ENCODE measurements around the gene AMPD1. TPM values are rescaled to one million over a fixed set of nuclear protein-coding genes. Genes with fewer than 3 reads are reported as not detected.
A peak's percentile ranks its signal among the peaks of the same experiment; 100 is the strongest.

Gene AMPD1
- total RNA-seq, 5 donors from 2014 or later (not counting 1 experiment from before 2014, with no cell fraction given) = 0.33 TPM; not detected in 4

DNA sequence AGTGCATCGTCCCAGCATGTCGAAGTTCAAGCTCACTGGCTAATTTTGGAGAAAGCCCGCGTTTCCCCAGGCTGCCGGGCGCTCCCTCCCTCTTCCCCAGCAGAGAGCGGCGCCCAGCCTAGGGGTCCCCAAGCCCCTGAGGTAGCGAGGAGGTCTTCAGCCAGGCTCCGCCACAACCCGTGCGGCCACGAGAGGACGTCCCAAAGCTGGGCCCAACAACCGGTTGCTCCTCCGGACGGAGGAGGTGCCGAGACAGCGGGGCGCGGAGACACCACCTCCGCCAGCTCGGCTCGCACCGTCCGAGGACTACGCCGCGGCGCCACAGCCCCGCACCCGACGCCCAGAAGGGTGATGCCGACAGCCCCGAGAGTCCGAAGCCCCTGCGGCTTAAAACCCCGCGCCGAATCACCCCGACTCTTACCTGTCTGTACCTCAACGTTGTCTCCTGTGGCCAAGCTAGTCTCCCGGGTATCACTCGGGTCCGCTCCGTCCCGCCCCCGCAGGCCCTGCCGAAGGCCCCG lies 25.7 kb downstream of the AMPD1 start, which contains the start of gene DENND2C:
TSS of gene DENND2C (minus strand) at position 488 of the 521 bp plus-strand sequence. CDS start 44,065 bp downstream, outside the sequence.
- ATAC-seq (replicated peaks in 1 of 4) (peak; percentile 46 to 68 (median 58)), DNase-seq (peak in 1 of 35 experiments; percentile 1)
- no peaks in the 10 kb centered on the region for H3K36me3 ChIP-seq (ENCODE audit: control insufficient read depth in 2 of 2, extremely low read depth in 1 of 2, insufficient read depth in 1 of 2, low read length in 1 of 2)
- peak within 1 kb of the TSS; percentile 21 for H3K27ac ChIP-seq (ENCODE audit: low read length)
- Mint-ChIP-seq H3K4me3 (peak within 1 kb of the TSS; percentile 89 to 96 (median 94)), H3K27me3 (peaks cover 11 to 12% of the 10 kb centered on the region in 2 donors), H3K27ac (peak within 1 kb of the TSS; percentile 9 to 79), H3K36me3 (no peaks in the 10 kb centered on the region), H3K4me1 (peaks cover 0 to 10% (median 9%) of the 10 kb centered on the region in 3 donors), H3K9me3 (no peaks in the 10 kb centered on the region)
- H3K9me3 ChIP-seq = no peaks in the 10 kb centered on the region
- H3K4me1 ChIP-seq (ENCODE audit: control insufficient read depth in 1 of 2, extremely low read depth in 1 of 2, insufficient read depth in 2 of 2, low read length in 2 of 2) = peaks cover 0 to 11% of the 10 kb centered on the region in 2 experiments
- H3K27me3 ChIP-seq (replicated peaks in 1 of 2; ENCODE audit: control insufficient read depth in 2 of 2, extremely low read depth in 1 of 2, insufficient read depth in 2 of 2, low read length in 1 of 2) = peaks cover 6 to 16% of the 10 kb centered on the region in 2 experiments
- ChIA-PET POLR2A (interaction anchor here in 1 of 2 donors (1.1 kb wide), 1 partner anchor 47 kb away, joined by 4 read pairs; the partner anchor contains the start of gene NRAS), CTCF (interaction anchor here (0.6 to 1.0 kb wide), 5 partner anchors 8 to 88 kb away, joined by 3 to 6 read pairs (median 3); partner anchors contain the start of gene BCAS2 (in 1 of the 2))
- 1% methylated on average over 48 of the region's 50 CpGs for WGBS (ENCODE audit: insufficient coverage)
- H3K4me3 ChIP-seq (ENCODE audit: control insufficient read depth in 1 of 2, extremely low read depth in 1 of 2, low read length in 1 of 2) = peak within 1 kb of the TSS; percentile 76 to 82

DNA sequence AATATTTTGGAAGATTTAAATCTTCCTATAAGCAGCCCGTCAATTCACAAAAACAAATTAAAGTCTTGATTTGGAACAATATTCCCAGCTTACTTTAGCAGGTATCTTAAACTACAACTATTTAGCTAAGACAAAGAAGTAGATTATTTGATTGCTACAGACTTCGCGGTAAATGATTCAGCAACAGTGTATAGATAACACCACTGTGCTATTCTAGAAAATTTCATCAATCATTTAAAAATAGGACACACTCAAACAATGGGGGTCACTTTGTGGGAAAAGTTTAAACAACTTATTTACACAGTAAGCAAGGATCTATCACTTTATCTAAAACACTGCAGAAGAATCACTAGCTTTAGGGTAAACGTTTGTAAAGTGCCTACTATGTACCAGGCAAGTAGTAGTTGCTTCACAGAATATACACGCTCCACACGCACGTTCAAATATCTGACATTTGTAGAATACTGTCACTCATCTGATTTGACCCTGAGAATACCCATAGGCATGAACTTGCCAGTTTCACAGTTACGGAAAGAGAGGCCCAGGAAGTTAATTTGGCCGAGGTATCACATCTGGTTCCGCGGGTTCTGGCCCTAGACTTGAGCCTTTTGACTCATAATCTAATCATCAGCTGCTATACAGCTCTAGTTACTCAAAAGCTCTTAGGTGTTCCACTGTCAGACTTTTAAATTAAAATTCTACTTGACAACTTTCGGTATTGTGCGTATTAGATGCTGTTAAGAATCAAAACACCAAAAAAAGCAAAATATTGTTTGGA lies 26.4 kb downstream of the AMPD1 start:
- Mint-ChIP-seq H3K4me3 (peak overlapping the region; percentile 89 to 96 (median 94)), H3K27ac (peak overlapping the region in 1 of 2 donors; percentile 44), H3K36me3 (no peaks in the 10 kb centered on the region), H3K27me3 (peaks cover 7 to 11% of the 10 kb centered on the region in 2 donors), H3K4me1 (peaks cover 0 to 10% (median 9%) of the 10 kb centered on the region in 3 donors), H3K9me3 (no peaks in the 10 kb centered on the region)
- Histone ChIP-seq H3K9me3 (no peaks in the 10 kb centered on the region), H3K4me3 (ENCODE audit: control insufficient read depth in 1 of 2, extremely low read depth in 1 of 2, low read length in 1 of 2) (peak overlapping the region; percentile 76 to 82), H3K27me3 (replicated peaks in 1 of 2; ENCODE audit: control insufficient read depth in 2 of 2, extremely low read depth in 1 of 2, insufficient read depth in 2 of 2, low read length in 1 of 2) (peaks cover 6 to 16% of the 10 kb centered on the region in 2 experiments), H3K4me1 (ENCODE audit: control insufficient read depth in 1 of 2, extremely low read depth in 1 of 2, insufficient read depth in 2 of 2, low read length in 2 of 2) (peaks cover 0 to 11% of the 10 kb centered on the region in 2 experiments), H3K27ac (ENCODE audit: low read length) (peak overlapping the region; percentile 21), H3K36me3 (ENCODE audit: control insufficient read depth in 2 of 2, extremely low read depth in 1 of 2, insufficient read depth in 1 of 2, low read length in 1 of 2) (no peaks in the 10 kb centered on the region)
- 85% methylated on average over 4 of the region's 13 CpGs for WGBS (ENCODE audit: insufficient coverage)
- POLR2A ChIA-PET = interaction anchor here in 1 of 2 donors (1.1 kb wide), 1 partner anchor 47 kb away, joined by 4 read pairs; the partner anchor contains the start of gene NRAS
- ATAC-seq (replicated peaks in 1 of 4) = no peak
- no peak for DNase-seq
- CTCF ChIA-PET = interaction anchor here (0.6 to 1.2 kb wide), 5 partner anchors 11 to 851 kb away, joined by 3 read pairs; partner anchors contain the start of gene BCAS2 (in 1 of the 2)

DNA sequence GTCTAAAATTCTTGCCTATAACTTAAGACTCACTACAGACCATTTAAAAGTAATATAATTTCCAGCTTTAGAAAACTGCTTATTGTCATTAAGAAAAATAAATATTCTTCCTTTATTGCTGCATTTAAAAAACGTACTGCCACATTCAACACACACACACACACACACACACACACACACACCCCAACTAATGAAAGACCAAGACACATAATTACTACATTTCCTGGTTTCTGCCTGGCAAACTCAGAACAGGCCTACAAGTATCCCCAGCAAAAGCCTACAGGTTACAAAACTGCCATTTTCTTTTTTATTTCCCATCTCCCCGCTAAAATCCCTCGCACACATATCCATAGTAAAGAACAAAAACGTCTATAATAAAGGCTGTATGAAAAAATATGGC lies 27.0 kb downstream of the AMPD1 start:
- ATAC-seq (replicated peaks in 1 of 4) = no peak
- Histone ChIP-seq H3K27ac (ENCODE audit: low read length) (no peak overlapping the region), H3K27me3 (replicated peaks in 1 of 2; ENCODE audit: control insufficient read depth in 2 of 2, extremely low read depth in 1 of 2, insufficient read depth in 2 of 2, low read length in 1 of 2) (peaks cover 6 to 16% of the 10 kb centered on the region in 2 experiments), H3K36me3 (ENCODE audit: control insufficient read depth in 2 of 2, extremely low read depth in 1 of 2, insufficient read depth in 1 of 2, low read length in 1 of 2) (no peaks in the 10 kb centered on the region), H3K9me3 (no peaks in the 10 kb centered on the region), H3K4me1 (ENCODE audit: control insufficient read depth in 1 of 2, extremely low read depth in 1 of 2, insufficient read depth in 2 of 2, low read length in 2 of 2) (peaks cover 0 to 11% of the 10 kb centered on the region in 2 experiments), H3K4me3 (ENCODE audit: control insufficient read depth in 1 of 2, extremely low read depth in 1 of 2, low read length in 1 of 2) (no peak overlapping the region)
- 71% methylated on average over 1 of the region's 4 CpGs for WGBS (ENCODE audit: insufficient coverage)
- Mint-ChIP-seq H3K4me1 (peaks cover 0 to 10% (median 9%) of the 10 kb centered on the region in 3 donors), H3K9me3 (no peaks in the 10 kb centered on the region), H3K27ac (no peak overlapping the region), H3K27me3 (peaks cover 7 to 11% of the 10 kb centered on the region in 2 donors), H3K36me3 (no peaks in the 10 kb centered on the region), H3K4me3 (peak overlapping the region in 1 of 3 donors; percentile 94)
- no peak for DNase-seq
- ChIA-PET POLR2A (no interaction called here), CTCF (interaction anchor here in 1 of 2 donors (1.2 kb wide), 1 partner anchor 17 kb away, joined by 3 read pairs; no protein-coding TSS in a partner anchor)

DNA sequence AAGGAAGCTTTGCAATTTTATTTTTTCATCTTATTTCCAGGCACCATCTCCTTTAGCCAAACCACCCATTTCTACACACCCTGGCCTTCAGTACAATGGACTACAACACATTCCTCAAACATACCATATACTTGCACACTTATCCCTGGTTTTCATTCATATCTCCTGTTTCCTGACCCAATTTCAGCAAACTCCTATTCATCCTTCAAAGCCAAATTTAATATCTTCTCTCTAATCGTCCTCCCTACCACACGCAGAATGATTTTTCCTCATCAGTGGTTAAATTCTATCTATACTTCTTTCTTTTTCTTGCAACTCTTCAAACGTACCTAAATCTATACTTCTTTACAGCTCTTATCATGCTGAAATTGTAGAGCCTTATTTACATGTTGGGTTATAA lies 28.4 kb downstream of the AMPD1 start:
- Histone ChIP-seq H3K9me3 (no peaks in the 10 kb centered on the region), H3K27ac (ENCODE audit: low read length) (no peak overlapping the region), H3K36me3 (ENCODE audit: control insufficient read depth in 2 of 2, extremely low read depth in 1 of 2, insufficient read depth in 1 of 2, low read length in 1 of 2) (no peaks in the 10 kb centered on the region), H3K4me1 (ENCODE audit: control insufficient read depth in 1 of 2, extremely low read depth in 1 of 2, insufficient read depth in 2 of 2, low read length in 2 of 2) (peaks cover 0 to 11% of the 10 kb centered on the region in 2 experiments), H3K4me3 (ENCODE audit: control insufficient read depth in 1 of 2, extremely low read depth in 1 of 2, low read length in 1 of 2) (no peak overlapping the region), H3K27me3 (replicated peaks in 1 of 2; ENCODE audit: control insufficient read depth in 2 of 2, extremely low read depth in 1 of 2, insufficient read depth in 2 of 2, low read length in 1 of 2) (peaks cover 5 to 16% of the 10 kb centered on the region in 2 experiments)
- CTCF ChIA-PET = no interaction called here
- Mint-ChIP-seq H3K27ac (no peak overlapping the region), H3K4me1 (peaks cover 0 to 10% (median 9%) of the 10 kb centered on the region in 3 donors), H3K4me3 (no peak overlapping the region), H3K9me3 (no peaks in the 10 kb centered on the region), H3K36me3 (no peaks in the 10 kb centered on the region), H3K27me3 (peaks cover 7 to 14% of the 10 kb centered on the region in 2 donors)
- POLR2A ChIA-PET = no interaction called here
- 83% methylated on average over 1 of the region's 3 CpGs for WGBS (ENCODE audit: insufficient coverage)
- no peak for ATAC-seq (replicated peaks in 1 of 4)
- no peak for DNase-seq

DNA sequence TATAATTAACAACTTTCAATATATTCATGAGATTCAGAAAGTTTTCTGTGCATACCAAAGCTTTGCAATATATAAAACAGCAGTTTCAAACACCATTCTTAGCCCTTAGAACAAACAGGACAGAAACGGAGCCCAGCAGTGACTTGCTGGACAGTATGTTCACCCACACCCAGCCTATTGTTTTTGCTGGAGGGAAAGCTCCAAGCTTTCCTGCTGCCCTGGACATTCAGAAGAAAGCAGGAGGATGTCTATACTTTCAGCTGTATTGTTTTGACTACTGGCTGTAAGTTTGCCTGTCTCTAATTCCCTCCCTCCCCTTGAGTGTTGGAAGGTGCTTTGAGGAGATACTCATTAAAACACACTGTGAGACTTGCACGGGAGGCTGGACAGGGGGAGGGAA lies 35.1 kb downstream of the AMPD1 start:
- Mint-ChIP-seq H3K9me3 (no peaks in the 10 kb centered on the region), H3K36me3 (no peaks in the 10 kb centered on the region)
- POLR2A ChIA-PET = no interaction called here

DNA sequence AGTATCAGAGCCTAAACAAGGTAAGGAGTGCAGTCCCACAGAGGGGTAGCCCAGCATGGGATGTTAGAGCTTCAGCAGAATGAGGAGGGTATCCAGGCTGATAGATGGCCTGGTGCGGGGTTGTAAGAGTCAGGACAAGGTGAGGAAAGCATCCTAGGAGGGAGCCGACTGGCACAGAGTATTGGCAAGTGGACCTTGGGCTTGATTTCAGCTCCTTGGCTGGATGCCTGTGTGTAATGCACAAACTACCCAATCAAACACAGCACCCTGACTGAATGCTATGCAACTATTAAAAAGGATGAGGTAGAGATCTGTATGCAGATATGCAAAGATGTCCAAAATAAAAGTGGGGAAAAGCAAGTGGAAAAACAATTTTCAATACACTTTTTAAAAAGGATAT lies 43.5 kb downstream of the AMPD1 start:
- Histone ChIP-seq H3K36me3 (ENCODE audit: control insufficient read depth in 2 of 2, extremely low read depth in 1 of 2, insufficient read depth in 1 of 2, low read length in 1 of 2) (no peaks in the 10 kb centered on the region), H3K4me1 (ENCODE audit: control insufficient read depth in 1 of 2, extremely low read depth in 1 of 2, insufficient read depth in 2 of 2, low read length in 2 of 2) (no peaks in the 10 kb centered on the region), H3K4me3 (ENCODE audit: control insufficient read depth in 1 of 2, extremely low read depth in 1 of 2, low read length in 1 of 2) (no peak overlapping the region), H3K9me3 (no peaks in the 10 kb centered on the region), H3K27ac (ENCODE audit: low read length) (no peak overlapping the region), H3K27me3 (replicated peaks in 1 of 2; ENCODE audit: control insufficient read depth in 2 of 2, extremely low read depth in 1 of 2, insufficient read depth in 2 of 2, low read length in 1 of 2) (peaks cover 0 to 3% of the 10 kb centered on the region in 2 experiments)
- ChIA-PET POLR2A (no interaction called here), CTCF (interaction anchor here in 1 of 2 donors (1.0 kb wide), 1 partner anchor 17 kb away, joined by 3 read pairs; no protein-coding TSS in a partner anchor)
- DNase-seq (no peak), ATAC-seq (replicated peaks in 1 of 4) (no peak)
- Mint-ChIP-seq H3K27me3 (peaks cover 0 to 3% of the 10 kb centered on the region in 2 donors), H3K27ac (no peak overlapping the region), H3K4me1 (no peaks in the 10 kb centered on the region), H3K4me3 (no peak overlapping the region), H3K9me3 (no peaks in the 10 kb centered on the region), H3K36me3 (no peaks in the 10 kb centered on the region)
- no CpG with 5 or more reads among the region's 2 CpGs for WGBS (ENCODE audit: insufficient coverage)

More for the DNA sequence above, 35.1 kb downstream of the AMPD1 start:
- H3K4me3 ChIP-seq (ENCODE audit: control insufficient read depth in 1 of 2, extremely low read depth in 1 of 2, low read length in 1 of 2) = no peak overlapping the region
- no peaks in the 10 kb centered on the region for H3K9me3 ChIP-seq
- Mint-ChIP-seq H3K27me3 (peaks cover 19 to 20% of the 10 kb centered on the region in 2 donors), H3K27ac (no peak overlapping the region), H3K4me3 (no peak overlapping the region), H3K4me1 (no peaks in the 10 kb centered on the region)
- ATAC-seq (replicated peaks in 1 of 4) (no peak), DNase-seq (no peak)
- no peak overlapping the region for H3K27ac ChIP-seq (ENCODE audit: low read length)
- CTCF ChIA-PET = interaction anchor here in 1 of 2 donors (0.5 to 0.6 kb wide), 2 partner anchors 81 to 1032 kb away, joined by 3 read pairs; no protein-coding TSS in a partner anchor
- H3K27me3 ChIP-seq (replicated peaks in 1 of 2; ENCODE audit: control insufficient read depth in 2 of 2, extremely low read depth in 1 of 2, insufficient read depth in 2 of 2, low read length in 1 of 2) = peaks cover 0 to 3% of the 10 kb centered on the region in 2 experiments
- no CpG with 5 or more reads among the region's 2 CpGs for WGBS (ENCODE audit: insufficient coverage)
- H3K4me1 ChIP-seq (ENCODE audit: control insufficient read depth in 1 of 2, extremely low read depth in 1 of 2, insufficient read depth in 2 of 2, low read length in 2 of 2) = no peaks in the 10 kb centered on the region
- H3K36me3 ChIP-seq (ENCODE audit: control insufficient read depth in 2 of 2, extremely low read depth in 1 of 2, insufficient read depth in 1 of 2, low read length in 1 of 2) = no peaks in the 10 kb centered on the region

Data from T-cell (primary cell).